ENCODE measurements around the gene REV3L.
"Not testable (repeated sequence)": the region's sequence is repeated elsewhere in the genome, so short reads cannot be mapped to it uniquely, and the experiment has no call there.

REV3L gene

DNA sequence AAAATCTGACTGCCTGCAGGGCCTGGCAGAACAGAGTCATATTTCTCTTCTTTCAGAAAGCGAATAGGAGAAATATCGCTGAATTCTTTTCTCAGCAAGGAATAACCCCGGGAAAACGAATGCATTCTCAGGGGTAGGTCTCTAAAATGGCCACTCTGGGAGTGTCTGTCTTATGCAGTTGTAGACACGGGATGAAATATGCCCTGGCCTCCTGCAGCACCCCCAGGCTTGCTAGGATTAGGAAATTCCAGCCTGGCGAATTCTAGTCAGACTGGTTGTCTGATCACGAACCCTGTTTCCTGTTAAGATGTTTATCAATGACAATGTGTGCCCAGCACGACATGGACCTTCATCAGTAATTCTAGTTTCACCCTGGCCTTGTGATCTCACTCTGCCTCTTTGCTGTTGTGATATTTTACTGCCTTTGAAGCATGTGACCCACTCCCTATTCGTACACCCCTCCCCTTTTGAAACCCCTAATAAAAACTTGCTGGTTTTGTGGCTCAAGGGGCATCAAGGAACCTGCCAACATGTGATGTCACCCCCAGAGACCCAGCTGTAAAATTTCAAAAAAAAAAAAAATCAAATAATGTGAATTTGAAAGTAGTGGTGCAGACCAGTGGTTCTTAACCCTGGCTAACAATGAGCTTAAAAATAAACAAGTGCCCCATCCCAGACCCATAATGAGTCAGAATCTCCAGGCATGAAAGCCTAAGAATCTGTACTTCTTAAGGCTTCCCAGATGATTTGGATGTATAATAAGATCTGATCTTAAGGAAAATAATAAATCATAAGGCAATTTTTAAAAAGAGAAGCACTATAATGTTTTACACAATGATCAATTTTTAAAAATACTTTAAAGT lies 181.8 kb downstream of the REV3L start:
- peak; percentile 56 for DNase-seq (ENCODE audit: low read depth, low spot score)

DNA sequence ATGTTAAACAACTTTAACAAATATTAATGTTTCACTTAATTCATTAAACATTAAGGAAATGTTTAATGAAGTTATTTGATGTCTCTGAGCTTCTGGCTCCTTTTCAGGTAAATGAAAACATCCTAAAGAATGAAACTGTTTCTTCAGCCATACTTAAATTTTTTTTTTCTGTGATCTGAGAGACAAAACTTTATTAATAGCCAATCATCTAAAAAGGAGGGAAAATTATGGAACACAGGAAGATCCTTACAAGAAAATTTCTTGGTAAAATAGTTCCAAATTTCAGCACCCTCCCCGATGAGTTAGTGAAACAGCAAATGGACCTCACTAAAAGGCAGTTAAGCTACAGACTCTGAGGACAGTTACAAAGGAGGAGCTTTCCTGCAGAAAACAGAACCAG lies 185.2 kb downstream of the REV3L start:
- DNase-seq (ENCODE audit: low read depth, low spot score): no peak

GRCh38 chr6:111294374-111294967 lies 188.5 kb downstream of the REV3L start:
- no peak for DNase-seq (ENCODE audit: low read depth, low spot score)

GRCh38 chr6:111291336-111292259 lies 191.4 kb downstream of the REV3L start:
- DNase-seq (ENCODE audit: low read depth, low spot score): no peak

GRCh38 chr6:111290689-111291335 lies 192.2 kb downstream of the REV3L start:
- not testable (repeated sequence) for DNase-seq (ENCODE audit: low read depth, low spot score)

- not testable (repeated sequence) for DNase-seq (ENCODE audit: low read depth, low spot score)
Measured at GRCh38 chr6:111284356-111284755, 198.7 kb downstream of the REV3L start.

- peak; percentile 56 for DNase-seq (ENCODE audit: low read depth, low spot score)
Measured at GRCh38 chr6:111283707-111284106, 199.3 kb downstream of the REV3L start.

DNA sequence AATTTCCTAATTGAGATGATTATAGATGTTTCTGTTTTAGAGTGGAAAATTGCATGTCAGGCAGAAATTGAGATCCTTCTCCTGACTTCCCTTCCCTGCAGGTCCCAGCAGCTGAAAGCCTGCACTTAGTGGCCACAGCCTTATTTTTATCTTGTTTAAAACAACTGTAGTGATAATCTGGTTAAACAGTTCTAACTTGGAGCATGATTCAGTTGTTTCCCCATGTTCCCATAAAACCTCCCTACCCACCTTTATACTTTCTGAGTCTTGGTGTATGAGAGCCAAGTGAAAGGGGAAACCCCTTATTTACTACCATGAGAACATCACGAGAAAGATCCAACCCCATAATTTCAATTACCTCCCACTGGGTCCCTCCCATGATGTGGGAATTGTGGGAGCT lies 200.5 kb downstream of the REV3L start:
- no peak for DNase-seq (ENCODE audit: low read depth, low spot score)

GRCh38 chr6:111280445-111280955 lies 202.5 kb downstream of the REV3L start:
- DNase-seq (ENCODE audit: low read depth, low spot score): no peak

DNA sequence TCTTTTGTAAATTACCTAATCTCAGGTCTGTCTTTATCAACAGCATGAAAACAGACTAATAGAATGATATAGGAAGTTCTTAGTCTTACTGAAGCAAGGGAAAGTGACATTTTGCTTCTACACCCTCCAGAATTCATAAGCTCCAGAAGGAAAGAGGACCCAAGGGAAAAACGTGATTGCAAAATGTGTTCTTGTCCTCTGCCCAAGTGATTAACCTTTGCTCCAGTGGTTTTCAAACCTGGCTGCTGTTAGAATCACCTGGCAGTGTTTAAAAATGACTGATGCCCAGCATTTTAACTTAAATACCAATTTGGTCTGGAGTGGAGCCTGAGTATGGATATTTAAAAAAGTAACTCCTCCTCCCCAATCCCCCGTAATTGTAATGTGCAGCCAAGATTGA lies 204.3 kb downstream of the REV3L start:
- DNase-seq (ENCODE audit: low read depth, low spot score): no peak

GRCh38 chr6:111277819-111278218 lies 205.2 kb downstream of the REV3L start:
- no peak for DNase-seq (ENCODE audit: low read depth, low spot score)

DNA sequence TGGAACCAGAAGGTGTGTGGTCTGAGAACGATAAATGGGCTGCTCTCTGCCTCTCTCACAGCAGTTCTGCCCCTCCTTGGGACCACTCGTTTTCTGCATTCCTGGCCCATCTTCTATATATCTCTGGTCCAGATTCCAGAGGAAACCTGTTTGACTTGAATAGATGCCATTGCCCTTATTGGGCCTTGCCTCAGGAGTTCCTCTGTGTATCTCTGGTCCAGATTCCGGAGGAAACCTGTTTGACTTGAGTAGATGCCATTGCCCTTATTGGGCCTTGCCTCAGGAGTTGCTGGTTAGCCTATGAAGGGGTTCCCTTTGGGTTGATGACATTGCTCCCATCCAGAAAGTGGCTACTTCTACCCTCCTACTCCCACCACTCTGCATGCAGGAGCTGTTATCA lies 206.3 kb downstream of the REV3L start:
- DNase-seq (ENCODE audit: low read depth, low spot score): peak; percentile 83

DNA sequence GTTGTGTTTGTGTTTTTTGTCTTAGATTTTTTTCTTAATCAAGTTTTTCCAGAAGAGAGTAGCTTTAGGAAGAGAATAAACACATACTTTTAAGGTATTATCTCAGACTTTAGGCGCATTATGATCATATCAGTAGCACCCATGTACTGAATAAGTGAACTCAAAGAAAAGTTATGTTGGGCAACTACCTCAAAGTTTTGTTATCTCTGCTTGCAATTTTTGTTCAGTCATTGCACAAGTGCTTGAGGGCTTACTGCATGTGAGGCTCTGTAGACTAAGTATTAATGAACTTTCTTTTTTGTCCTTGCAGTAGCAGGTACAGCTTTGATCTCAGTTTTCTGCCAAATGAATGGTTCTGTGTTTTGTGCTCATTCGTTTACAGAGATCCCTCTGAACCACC lies 206.7 kb downstream of the REV3L start:
- no peak for DNase-seq (ENCODE audit: low read depth, low spot score)

GRCh38 chr6:111274593-111275217 lies 208.3 kb downstream of the REV3L start:
- DNase-seq (ENCODE audit: low read depth, low spot score): no peak

DNA sequence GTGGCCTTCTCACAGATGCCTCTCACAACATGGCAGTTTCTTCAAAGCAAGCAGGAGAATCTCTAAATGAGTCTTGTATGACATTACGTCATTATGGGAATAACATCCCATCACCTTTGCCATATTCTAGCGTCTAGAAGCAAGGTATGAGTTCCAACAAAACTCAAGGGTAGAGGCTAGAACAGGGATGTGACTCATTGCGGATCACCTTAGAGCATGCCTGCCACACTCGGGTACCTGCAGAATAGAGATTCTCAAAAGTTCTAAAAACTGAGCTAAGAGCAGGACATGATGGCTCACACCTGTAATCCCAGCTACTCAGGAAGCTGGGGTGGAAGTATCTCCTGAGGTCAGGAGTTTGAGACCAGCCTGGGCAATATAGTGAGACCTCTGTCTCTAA lies 212.9 kb downstream of the REV3L start:
- DNase-seq (ENCODE audit: low read depth, low spot score): no peak

GRCh38 chr6:111269401-111269970 lies 213.5 kb downstream of the REV3L start:
- no peak for DNase-seq (ENCODE audit: low read depth, low spot score)

GRCh38 chr6:111267764-111268333 lies 215.2 kb downstream of the REV3L start:
- DNase-seq (ENCODE audit: low read depth, low spot score): no peak

DNA sequence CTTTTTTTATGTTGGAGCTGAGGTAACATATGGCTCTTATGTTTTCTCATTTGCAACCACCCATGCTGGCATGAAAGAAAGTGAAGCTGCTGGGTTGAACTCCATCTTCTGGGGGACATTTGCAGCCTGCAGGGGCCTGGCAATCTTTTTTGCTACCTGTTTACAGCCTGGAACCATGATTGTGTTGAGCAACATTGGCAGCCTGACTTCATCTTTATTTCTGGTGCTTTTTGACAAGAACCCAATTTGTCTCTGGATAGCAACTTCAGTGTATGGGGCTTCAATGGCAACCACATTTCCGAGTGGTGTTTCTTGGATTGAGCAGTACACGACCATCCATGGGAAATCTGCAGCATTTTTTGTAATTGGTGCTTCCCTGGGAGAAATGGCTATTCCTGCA lies 216.7 kb downstream of the REV3L start:
- no peak for DNase-seq (ENCODE audit: low read depth, low spot score)

DNA sequence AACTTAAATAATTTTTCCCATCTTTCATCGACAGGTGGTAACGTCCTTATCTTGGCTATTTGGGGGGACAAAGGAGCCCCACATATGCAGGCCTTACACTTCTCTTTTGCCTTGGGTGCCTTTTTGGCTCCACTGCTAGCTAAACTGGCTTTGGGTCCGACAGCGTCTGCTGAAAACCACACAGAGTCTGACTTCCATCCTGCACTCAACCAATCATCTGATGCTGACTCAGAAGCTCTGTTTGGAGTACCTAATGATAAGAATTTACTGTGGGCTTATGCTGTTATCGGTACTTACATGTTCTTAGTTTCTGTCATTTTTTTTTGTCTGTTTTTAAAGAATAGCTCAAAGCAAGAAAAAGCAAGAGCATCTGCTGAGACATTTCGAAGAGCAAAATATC lies 217.2 kb downstream of the REV3L start:
- DNase-seq (ENCODE audit: low read depth, low spot score): no peak

- no peak for DNase-seq (ENCODE audit: low read depth, low spot score)
Measured at GRCh38 chr6:111263837-111264236, 219.2 kb downstream of the REV3L start.

Data from ELF-1 (cell line).